Upper lobe of left lung (tissue), 4 donors: ENCODE results near the gene HSPB6.

Source experiments
- CTCF ChIP-seq, 6 experiments: fragments of 450-650 bp in 4 of 6; fragments of 200-600 bp in 2 of 6; sonication (generic) in 2 of 6; IDR thresholded peaks; one replicate each; pipeline ENCODE4 v1.5.1; 2016 to 2019; ENCODE audit warnings: antibody characterized with exemption in 6 of 6
- POLR2A ChIP-seq, 4 donors: fragments of 450-650 bp; IDR thresholded peaks; one replicate each; pipeline ENCODE4 v1.5.1; 2016 to 2017; ENCODE audit warnings: antibody characterized with exemption in 4 of 4, mild to moderate bottlenecking in 2 of 4

GRCh38 chr19:35746531-35746930 is 10.3 kb downstream of the HSPB6 start:
- TF ChIP-seq CTCF (IDR thresholded peaks at IDR 0.05) (no peak), POLR2A (IDR thresholded peaks at IDR 0.05) (no peak)
